WTC11 (cell line): Measurements from ENCODE around the gene FRYL. TPM values are rescaled to one million over a fixed set of nuclear protein-coding genes. Genes with fewer than 3 reads are reported as not detected.

Source experiments
- ATAC-seq: fragments of 200-7000 bp; cut with Tn5 transposase; 2 replicates; pipeline ENCODE4 v1.10.0; 2021; ENCODE audit warnings: mild to moderate bottlenecking, moderate library complexity
- CTCF ChIA-PET: fragments of 300-600 bp; sonication (Branson Sonifier 250); formaldehyde crosslinking; loops from one replicate; lab custom pipeline; 2021; ENCODE audit warnings: antibody characterized with exemption; lab: Charles Lee
- POLR2A ChIA-PET: fragments of 350-600 bp; sonication (Branson Sonifier 250); formaldehyde crosslinking; loops from one replicate; lab custom pipeline; 2021; ENCODE audit warnings: antibody characterized with exemption; lab: Charles Lee
- DNase-seq: peaks from one replicate; pipeline ENCODE4 v3.0.0; 2021; ENCODE audit warnings: low spot score
- H3K27ac Mint-ChIP-seq: 2 replicates; pipeline ENCODE4 v1.8.0; 2021; ENCODE audit warnings: mixed read lengths
- H3K27me3 Mint-ChIP-seq: 2 replicates; pipeline ENCODE4 v1.8.0; 2021; ENCODE audit warnings: low read depth, mild to moderate bottlenecking, moderate library complexity, mixed read lengths
- H3K36me3 Mint-ChIP-seq: 2 replicates; pipeline ENCODE4 v1.8.0; 2021; ENCODE audit warnings: mixed read lengths
- H3K4me1 Mint-ChIP-seq: 2 replicates; pipeline ENCODE4 v1.8.0; 2022; ENCODE audit warnings: mixed read lengths
- H3K4me3 Mint-ChIP-seq: 2 replicates; pipeline ENCODE4 v1.8.0; 2021; ENCODE audit warnings: mild to moderate bottlenecking, moderate library complexity, mixed read lengths
- H3K9me3 Mint-ChIP-seq: 2 replicates; pipeline ENCODE4 v1.8.0; 2021; ENCODE audit warnings: mixed read lengths
- CREM ChIP-seq: sonication (generic); formaldehyde crosslinking; IDR thresholded peaks from 2 replicates; pipeline ENCODE4 v1.8.1; 2022; ENCODE audit warnings: mild to moderate bottlenecking, missing genetic modification reagents, moderate library complexity
- E2F1 ChIP-seq: sonication (generic); formaldehyde crosslinking; IDR thresholded peaks from 2 replicates; pipeline ENCODE4 v1.8.0; 2022; ENCODE audit warnings: mild to moderate bottlenecking, missing genetic modification reagents
- ELF4 ChIP-seq: sonication (generic); formaldehyde crosslinking; IDR thresholded peaks from 2 replicates; pipeline ENCODE4 v1.8.1; 2022; ENCODE audit warnings: low read depth, mild to moderate bottlenecking, moderate library complexity, missing genetic modification reagents
- FOXJ3 ChIP-seq: sonication (generic); formaldehyde crosslinking; IDR thresholded peaks from 2 replicates; pipeline ENCODE4 v1.9.0; 2021; ENCODE audit warnings: missing genetic modification reagents, mild to moderate bottlenecking, borderline replicate concordance
- GTF2I ChIP-seq: fragments of 250-450 bp; sonication (Bioruptor Pico); conservative IDR thresholded peaks from 2 replicates; pipeline ENCODE4 v1.4.0; 2021; ENCODE audit warnings: mild to moderate bottlenecking
- HMGA2 ChIP-seq: fragments of 250-450 bp; sonication (Bioruptor Pico); IDR thresholded peaks from 2 replicates; pipeline ENCODE4 v1.4.0; 2021; ENCODE audit warnings: mild to moderate bottlenecking, moderate library complexity
- HMGXB4 ChIP-seq: sonication (generic); formaldehyde crosslinking; IDR thresholded peaks from 2 replicates; pipeline ENCODE4 v1.8.1; 2023; ENCODE audit warnings: mild to moderate bottlenecking, moderate library complexity, missing genetic modification reagents
- JAZF1 ChIP-seq: fragments of 250-450 bp; sonication (Bioruptor Pico); IDR thresholded peaks from 2 replicates; pipeline ENCODE4 v1.9.0; 2021; ENCODE audit warnings: moderate library complexity, mild to moderate bottlenecking, inconsistent platforms
- JUN ChIP-seq: sonication (generic); formaldehyde crosslinking; IDR thresholded peaks from 2 replicates; pipeline ENCODE4 v1.8.0; 2023; ENCODE audit warnings: mild to moderate bottlenecking, missing genetic modification reagents
- MAX ChIP-seq: sonication (generic); formaldehyde crosslinking; IDR thresholded peaks from 2 replicates; pipeline ENCODE4 v1.8.0; 2022; ENCODE audit warnings: mild to moderate bottlenecking, missing genetic modification reagents
- MYBL2 ChIP-seq: sonication (generic); formaldehyde crosslinking; IDR thresholded peaks from 2 replicates; pipeline ENCODE4 v1.8.1; 2023; ENCODE audit warnings: mild to moderate bottlenecking, moderate library complexity, missing genetic modification reagents
- NR1H2 ChIP-seq: sonication (generic); formaldehyde crosslinking; IDR thresholded peaks from 2 replicates; pipeline ENCODE4 v1.9.0; 2021; ENCODE audit warnings: mild to moderate bottlenecking, moderate library complexity, missing genetic modification reagents
- NR3C1 ChIP-seq: sonication (generic); formaldehyde crosslinking; conservative IDR thresholded peaks from 2 replicates; pipeline ENCODE4 v1.8.1; 2023; ENCODE audit warnings: low read depth, mild to moderate bottlenecking, missing genetic modification reagents
- PRRX2 ChIP-seq: fragments of 250-450 bp; sonication (Bioruptor Pico); IDR thresholded peaks from 2 replicates; pipeline ENCODE4 v1.8.0; 2021; ENCODE audit warnings: mild to moderate bottlenecking
- SMAD3 ChIP-seq: sonication (generic); formaldehyde crosslinking; IDR thresholded peaks from 2 replicates; pipeline ENCODE4 v1.8.0; 2022; ENCODE audit warnings: missing genetic modification reagents, mild to moderate bottlenecking, borderline replicate concordance
- SP1 ChIP-seq: sonication (generic); formaldehyde crosslinking; conservative IDR thresholded peaks from 2 replicates; pipeline ENCODE4 v1.8.1; 2022; ENCODE audit warnings: missing genetic modification reagents
- USF2 ChIP-seq: sonication (generic); formaldehyde crosslinking; IDR thresholded peaks from 2 replicates; pipeline ENCODE4 v1.8.1; 2023; ENCODE audit warnings: mild to moderate bottlenecking, missing genetic modification reagents, moderate library complexity
- ZMAT4 ChIP-seq: fragments of 250-450 bp; sonication (Bioruptor Pico); IDR thresholded peaks from 2 replicates; pipeline ENCODE4 v1.9.0; 2021; ENCODE audit warnings: mild to moderate bottlenecking
- ZNF121 ChIP-seq: sonication (generic); formaldehyde crosslinking; IDR thresholded peaks from 2 replicates; pipeline ENCODE4 v1.8.0; 2023; ENCODE audit warnings: missing genetic modification reagents
- ZNF138 ChIP-seq: sonication (generic); formaldehyde crosslinking; conservative IDR thresholded peaks from 2 replicates; pipeline ENCODE4 v1.8.1; 2022; ENCODE audit warnings: mild to moderate bottlenecking, moderate library complexity, missing genetic modification reagents
- ZNF263 ChIP-seq: sonication (generic); formaldehyde crosslinking; IDR thresholded peaks from 2 replicates; pipeline ENCODE4 v1.8.1; 2022; ENCODE audit warnings: low read depth, mild to moderate bottlenecking, moderate library complexity, missing genetic modification reagents
- ZNF317 ChIP-seq: sonication (generic); formaldehyde crosslinking; IDR thresholded peaks from 2 replicates; pipeline ENCODE4 v1.8.1; 2023; ENCODE audit warnings: low read depth, mild to moderate bottlenecking, moderate library complexity, missing genetic modification reagents, borderline replicate concordance
- ZNF396 ChIP-seq: fragments of 250-450 bp; sonication (Bioruptor Pico); IDR thresholded peaks from 2 replicates; pipeline ENCODE4 v1.8.0; 2021; ENCODE audit warnings: mild to moderate bottlenecking, moderate library complexity, borderline replicate concordance
- ZNF423 ChIP-seq: fragments of 250-450 bp; sonication (Bioruptor Pico); IDR thresholded peaks from 2 replicates; pipeline ENCODE4 v2.1.2; 2022; ENCODE audit warnings: mild to moderate bottlenecking, moderate library complexity
- ZSCAN18 ChIP-seq: fragments of 250-450 bp; sonication (Bioruptor Pico); IDR thresholded peaks from 2 replicates; pipeline ENCODE4 v2.1.2; 2022; ENCODE audit warnings: mild to moderate bottlenecking, moderate library complexity
- total RNA-seq: library from RNA; stranded (reverse); gene quantifications from 3 replicates; pipeline ENCODE4 v1.2.3, GENCODE V29; 2021

The FRYL gene
- total RNA-seq, 1 experiment from 2014 or later: 38.7 TPM

GRCh38 chr4:48604041-48604440, 176.0 kb downstream of the FRYL start (continued):
- TF ChIP-seq SP1 (CRISPR knock-in tag) (no peak), PRRX2 (CRISPR knock-in tag) (no peak), GTF2I (CRISPR knock-in tag) (no peak), ZNF263 (CRISPR knock-in tag) (no peak), CREM (no peak)
- TF ChIP-seq, all 79 proteins: peak for 0

- Mint-ChIP-seq H3K9me3 (no peaks in the 10 kb centered on the region), H3K4me3 (no peak overlapping the region), H3K27ac (no peak overlapping the region)
- DNase-seq: no peak
- CTCF ChIA-PET: interaction anchor here (0.9 kb wide), 1 partner anchor 25 kb away, joined by 3 read pairs; no protein-coding TSS in a partner anchor
- TF ChIP-seq ELF4: no peak
- no peak for TF ChIP-seq HMGXB4 (CRISPR knock-in tag)
- no peak for TF ChIP-seq ZNF317 (CRISPR knock-in tag)
- no peak for TF ChIP-seq SMAD3 (CRISPR knock-in tag)
- no peak for TF ChIP-seq FOXJ3 (CRISPR knock-in tag)
- no peak for TF ChIP-seq E2F1
- no peak for TF ChIP-seq JUN (CRISPR knock-in tag)
- no peak for TF ChIP-seq ZNF138 (CRISPR knock-in tag)
- TF ChIP-seq ZSCAN18 (CRISPR knock-in tag): no peak
- TF ChIP-seq NR1H2 (CRISPR knock-in tag): no peak
- no peak for TF ChIP-seq ZNF396 (CRISPR knock-in tag)
- TF ChIP-seq ZMAT4 (CRISPR knock-in tag): no peak
- no peak for TF ChIP-seq USF2 (CRISPR knock-in tag)
- no peak for TF ChIP-seq ZNF121 (CRISPR knock-in tag)
- TF ChIP-seq MAX (CRISPR knock-in tag): no peak
- no peak for TF ChIP-seq NR3C1 (CRISPR knock-in tag)
- TF ChIP-seq HMGA2 (CRISPR knock-in tag): no peak
- TF ChIP-seq JAZF1 (CRISPR knock-in tag): no peak
- no peak for TF ChIP-seq ZNF423 (CRISPR knock-in tag)
- TF ChIP-seq MYBL2 (CRISPR knock-in tag): no peak
- TF ChIP-seq, all 79 proteins: peak for 0
- POLR2A ChIA-PET: no interaction called here
- Mint-ChIP-seq H3K27me3 (no peaks in the 10 kb centered on the region), H3K36me3 (no peaks in the 10 kb centered on the region), H3K4me1 (peaks cover 3% of the 10 kb centered on the region; the same call in 1 of the 2 replicates)
- no peak for ATAC-seq
These were observed 176.6 kb downstream of the FRYL start for GRCh38 chr4:48603366-48604003.
